Endothelial cell of umbilical vein (primary cell): Measurements from ENCODE around the gene DCLK2. TPM values are rescaled to one million over a fixed set of nuclear protein-coding genes. Genes with fewer than 3 reads are reported as not detected.

Experiments
- BruUV-seq: library from RNA; stranded (reverse); fragments of 400-500 nt; replicated peaks from 2 replicates; lab custom pipeline; 2021; lab: Mats Ljungman, UMichigan
- CTCF ChIA-PET: fragments of 300-600, 350-600 bp; sonication (Branson Sonifier 250); formaldehyde crosslinking; loops from one replicate; lab custom pipeline; 2021; ENCODE audit warnings: antibody characterized with exemption, inconsistent platforms; lab: Charles Lee
- POLR2A ChIA-PET: fragments of 300-600, 350-600 bp; sonication (Branson Sonifier 250); formaldehyde crosslinking; loops from one replicate; lab custom pipeline; 2021; ENCODE audit warnings: antibody characterized with exemption, inconsistent platforms; lab: Charles Lee
- DNase-seq: peaks from one replicate; pipeline ENCODE4 v3.0.0-alpha.2; 2011; ENCODE audit warnings: low read depth, low spot score
- FAIRE-seq: peaks from 2 replicates; lab custom pipeline; 2011; peaks lifted over from hg19 to GRCh38; lab: Jason Lieb, UNC
- H2AFZ ChIP-seq: 2 replicates; pipeline ENCODE4 v1.6.0; 2012; ENCODE audit warnings: low read depth, low read length, control low read depth, inconsistent platforms
- H3K27ac ChIP-seq: 2 replicates; pipeline ENCODE4 v1.5.1; 2011; ENCODE audit warnings: low read depth, mild to moderate bottlenecking, control low read depth, low read length, moderate library complexity; ENCODE audit not compliant: insufficient read depth
- H3K27me3 ChIP-seq, 2 experiments: 2 replicates each; pipeline versions ENCODE4 v1.6.0 to v1.6.1; 2011; ENCODE audit warnings: low read length in 2 of 2, mixed read lengths in 1 of 2; ENCODE audit not compliant: control insufficient read depth in 2 of 2, insufficient read depth in 2 of 2
- H3K36me3 ChIP-seq, 2 experiments: 2 replicates in 1 of 2; 3 replicates in 1 of 2; pipeline ENCODE4 v1.5.1; 2011; ENCODE audit warnings: low read length in 2 of 2, mild to moderate bottlenecking in 1 of 2, moderate library complexity in 1 of 2; ENCODE audit not compliant: control insufficient read depth in 2 of 2, insufficient read depth in 2 of 2; ENCODE audit errors: extremely low read depth in 1 of 2
- H3K4me1 ChIP-seq: 3 replicates; pipeline ENCODE4 v1.5.1; 2011; ENCODE audit warnings: mild to moderate bottlenecking, low read length; ENCODE audit not compliant: control insufficient read depth, insufficient read depth; ENCODE audit errors: extremely low read depth
- H3K4me2 ChIP-seq: 2 replicates; pipeline ENCODE4 v1.6.1; 2011; ENCODE audit warnings: low read length, control low read depth, mixed read lengths; ENCODE audit not compliant: insufficient read depth
- H3K4me3 ChIP-seq, 3 experiments: fragments of 200-600 bp in 1 of 3; sonication (generic), shearing (Covaris generic) in 1 of 3; replicated peaks in 1 of 3; 2 replicates each; pipeline ENCODE4 v1.5.1; 2011 to 2016; ENCODE audit warnings: control low read depth in 3 of 3, low read length in 3 of 3, mild to moderate bottlenecking in 2 of 3, inconsistent platforms in 1 of 3, low read depth in 1 of 3, moderate library complexity in 1 of 3; ENCODE audit not compliant: insufficient read depth in 1 of 3
- H3K79me2 ChIP-seq: 2 replicates; pipeline ENCODE4 v1.6.0; 2012; ENCODE audit warnings: low read length, inconsistent platforms; ENCODE audit not compliant: control insufficient read depth, insufficient read depth
- H3K9ac ChIP-seq: replicated peaks from 2 replicates; pipeline ENCODE3; 2011; ENCODE audit warnings: low read length, control low read depth; ENCODE audit not compliant: insufficient read depth; ENCODE audit errors: extremely low read depth
- H3K9me1 ChIP-seq: replicated peaks from 3 replicates; pipeline ENCODE4 v1.6.0; 2011; ENCODE audit warnings: mild to moderate bottlenecking, low read length; ENCODE audit not compliant: control insufficient read depth, insufficient read depth; ENCODE audit errors: extremely low read depth
- H3K9me3 ChIP-seq: replicated peaks from 2 replicates; pipeline ENCODE4 v1.5.1; 2012; ENCODE audit warnings: low read length, inconsistent platforms; ENCODE audit not compliant: control insufficient read depth, insufficient read depth
- H4K20me1 ChIP-seq: replicated peaks from 2 replicates; pipeline ENCODE3; 2011; ENCODE audit warnings: mild to moderate bottlenecking, low read length; ENCODE audit not compliant: control insufficient read depth, insufficient read depth; ENCODE audit errors: extremely low read depth
- CTCF ChIP-seq, 2 donors: IDR thresholded peaks; 1 replicate in 1 of 2; 2 replicates in 1 of 2; pipeline ENCODE4 v1.5.1; 2011; ENCODE audit warnings: low read length in 2 of 2, mild to moderate bottlenecking in 2 of 2, moderate library complexity in 2 of 2, control low read depth in 1 of 2, inconsistent platforms in 1 of 2, low read depth in 1 of 2; ENCODE audit not compliant: insufficient read depth in 1 of 2; ENCODE audit errors: extremely low read depth in 1 of 2
- EZH2 ChIP-seq: IDR thresholded peaks from 2 replicates; pipeline ENCODE4 v1.6.1; 2012; ENCODE audit warnings: borderline replicate concordance, low read depth, mild to moderate bottlenecking, moderate library complexity, low read length, inconsistent platforms; ENCODE audit not compliant: severe bottlenecking
- FOS ChIP-seq: IDR thresholded peaks from 2 replicates; pipeline ENCODE4 v1.6.1; 2011; ENCODE audit warnings: mild to moderate bottlenecking, low read length, moderate library complexity, borderline replicate concordance; ENCODE audit not compliant: insufficient read depth
- GATA2 ChIP-seq: IDR thresholded peaks from 2 replicates; pipeline ENCODE4 v1.7.0; 2011; ENCODE audit warnings: low read depth, mild to moderate bottlenecking, moderate library complexity, mixed read lengths, low read length; ENCODE audit not compliant: insufficient read length, insufficient read depth
- JUN ChIP-seq: IDR thresholded peaks from 2 replicates; pipeline ENCODE4 v1.6.1; 2011; ENCODE audit warnings: borderline replicate concordance, low read depth; ENCODE audit not compliant: insufficient read length, insufficient read depth
- MAX ChIP-seq: IDR thresholded peaks from 2 replicates; pipeline ENCODE4 v1.6.1; 2011; ENCODE audit not compliant: insufficient read depth, insufficient read length
- MYC ChIP-seq: IDR thresholded peaks from one replicate; pipeline ENCODE4 v1.6.1; 2011; ENCODE audit warnings: mild to moderate bottlenecking, low read depth, low read length
- POLR2A ChIP-seq: IDR thresholded peaks from 2 replicates; pipeline ENCODE4 v1.6.1; 2012; ENCODE audit warnings: low read depth, mild to moderate bottlenecking, control low read depth, low read length
- POLR2AphosphoS5 ChIP-seq: IDR thresholded peaks from 2 replicates; pipeline ENCODE4 v1.6.1; 2012; ENCODE audit warnings: low read depth, mild to moderate bottlenecking, control low read depth, low read length, moderate library complexity; ENCODE audit not compliant: insufficient read depth
- dilution Hi-C: fragments of 300-500 bp; cut with MboI; formaldehyde crosslinking; loops from one replicate; pipeline ENCODE4 v1.15.0; 2019; ENCODE audit warnings: low sequenced_read_pairs; ENCODE audit not compliant: extremely low pct_ligation_motif_present
- intact Hi-C: fragments of 100-400 bp; cut with micrococcal nuclease; formaldehyde crosslinking; loops from one replicate; pipeline ENCODE4 v1.10.0; 2022
- polyA plus RNA-seq, 4 experiments: library from polyadenylated mRNA; depleted of rRNA in 3 of 4; stranded (reverse) in 3 of 4; unstranded in 1 of 4; fragments of >200 nt; gene quantifications; 2 replicates each; pipeline versions ENCODE4 v1.2.1 to v1.2.3, GENCODE V29; 2011 to 2012; ENCODE audit warnings: missing spikeins in 1 of 4
- total RNA-seq: library from RNA; stranded (reverse); gene quantifications from 2 replicates; pipeline ENCODE4 v1.2.3, GENCODE V29; 2021

DCLK2 gene
- total and polyA plus RNA-seq, 2 donors (not counting 3 experiments of a cell fraction or from before 2014, with no cell fraction given) = 1.7 to 4.7 TPM

- Histone ChIP-seq H3K4me1 (peaks cover 12% of the 10 kb centered on the region), H3K9me3 (no peaks in the 10 kb centered on the region), H3K9me1 (no peaks in the 10 kb centered on the region), H3K4me2 (no peak overlapping the region), H4K20me1 (no peaks in the 10 kb centered on the region), H3K79me2 (no peaks in the 10 kb centered on the region), H3K36me3 (no peaks in the 10 kb centered on the region), H3K4me3 (no peak overlapping the region), H3K27me3 (no peaks in the 10 kb centered on the region), H3K27ac (no peak overlapping the region), H2AFZ (no peak overlapping the region), H3K9ac (no peak overlapping the region)
- FAIRE-seq (no peak), DNase-seq (peak; percentile 79)
- TF ChIP-seq JUN = no peak
- peak; percentile 29 to 35 for TF ChIP-seq CTCF (IDR thresholded peaks at IDR 0.05; ENCODE audit: extremely low read depth in 1 of 2, insufficient read depth in 1 of 2, low read depth in 1 of 2, low read length in 2 of 2)
- ChIA-PET CTCF (interaction anchor here (0.6 to 9.1 kb wide), 42 partner anchors 8 to 1120 kb away, joined by 3 to 212 read pairs (median 4); no protein-coding TSS in a partner anchor), POLR2A (no interaction called here)
- no TSS peak for BruUV-seq
- intact Hi-C loops (loop anchor here (1.0 to 2.0 kb wide), 5 partner anchors 296 to 749 kb away; no protein-coding TSS in a partner anchor), dilution Hi-C loops (no loop called here)
Measured at GRCh38 chr4:150297861-150298474, 219.7 kb downstream of the DCLK2 start.

GRCh38 chr4:150299816-150300215, 221.6 kb downstream of the DCLK2 start:
- Histone ChIP-seq H3K27me3 (no peaks in the 10 kb centered on the region), H3K9ac (no peak overlapping the region), H3K79me2 (no peaks in the 10 kb centered on the region), H3K9me3 (no peaks in the 10 kb centered on the region), H2AFZ (no peak overlapping the region), H3K27ac (no peak overlapping the region), H3K4me2 (no peak overlapping the region), H4K20me1 (no peaks in the 10 kb centered on the region), H3K4me3 (no peak overlapping the region), H3K9me1 (no peaks in the 10 kb centered on the region), H3K36me3 (no peaks in the 10 kb centered on the region), H3K4me1 (peaks cover 14% of the 10 kb centered on the region)
- no peak for DNase-seq
- TF ChIP-seq MYC = no peak
- TF ChIP-seq EZH2 = no peak
- TF ChIP-seq CTCF (IDR thresholded peaks at IDR 0.05; ENCODE audit: extremely low read depth in 1 of 2, insufficient read depth in 1 of 2, low read depth in 1 of 2, low read length in 2 of 2) = no peak
- TF ChIP-seq MAX = no peak
- no peak for TF ChIP-seq POLR2AphosphoS5
- TF ChIP-seq GATA2 = no peak
- TF ChIP-seq JUN = no peak
- no peak for TF ChIP-seq FOS
- TF ChIP-seq POLR2A = no peak
- dilution Hi-C loops (no loop called here), intact Hi-C loops (loop anchor here (2.0 kb wide), 3 partner anchors 357 to 747 kb away; no protein-coding TSS in a partner anchor)
- no peak for FAIRE-seq
- ChIA-PET POLR2A (no interaction called here), CTCF (interaction anchor here (1.4 to 9.1 kb wide), 5 partner anchors 9 to 660 kb away, joined by 3 to 212 read pairs (median 14); no protein-coding TSS in a partner anchor)
- BruUV-seq = no TSS peak
